ENCODE data around the gene IZUMO1R. TPM values are rescaled to one million over a fixed set of nuclear protein-coding genes. Genes with fewer than 3 reads are reported as not detected.

The IZUMO1R gene
- total RNA-seq, 2 experiments from 2014 or later, result not detected

DNA sequence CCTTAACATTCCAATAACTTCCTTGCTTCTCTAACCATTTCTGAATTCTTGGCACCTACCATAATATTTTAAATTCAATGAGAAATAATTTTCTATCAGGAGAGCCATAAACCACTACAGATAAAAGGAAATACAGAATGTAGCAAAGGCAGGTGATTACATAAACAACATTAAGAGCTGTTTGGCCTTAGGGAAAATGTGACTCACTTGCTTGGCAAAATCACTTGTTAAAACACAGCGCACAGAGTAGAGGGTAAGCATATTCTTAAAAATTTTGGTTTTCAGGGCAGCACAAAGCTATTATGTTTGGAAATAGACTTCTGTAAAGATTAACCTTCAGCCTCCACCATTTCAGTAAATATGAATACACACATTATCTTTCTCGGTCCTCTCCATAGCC, 26.4 kb downstream of the IZUMO1R start:
- no peak for DNase-seq
- Histone ChIP-seq H3K4me1 (ENCODE audit: insufficient read depth, low read length) (no peaks in the 10 kb centered on the region), H3K27ac (ENCODE audit: low read depth in 1 of 2, low read length in 2 of 2) (no peak overlapping the region), H3K27me3 (ENCODE audit: control insufficient read depth in 1 of 2, insufficient read depth in 2 of 2, low read length in 2 of 2) (no peaks in the 10 kb centered on the region), H3K36me3 (ENCODE audit: insufficient read depth, low read length) (no peaks in the 10 kb centered on the region), H3K9me3 (ENCODE audit: control insufficient read depth in 1 of 2, insufficient read depth in 1 of 2, low read length in 2 of 2) (no peaks in the 10 kb centered on the region), H3K4me3 (ENCODE audit: low read length) (no peak overlapping the region)
- no peak overlapping the region for H3K4me3 Mint-ChIP-seq
- peaks cover 11% of the 10 kb centered on the region for H3K27me3 Mint-ChIP-seq
- no peaks in the 10 kb centered on the region for H3K36me3 Mint-ChIP-seq (ENCODE audit: low read depth)
- intact Hi-C loops (cut with DNase I, micrococcal nuclease), result no loop called here
- no peak overlapping the region for H3K27ac Mint-ChIP-seq
- POLR2A ChIA-PET, result no interaction called here
- peaks cover 5% of the 10 kb centered on the region for H3K9me3 Mint-ChIP-seq
- ATAC-seq (ENCODE audit: poor library complexity), result no peak
- H3K4me1 Mint-ChIP-seq (ENCODE audit: low read depth), result no peaks in the 10 kb centered on the region
- CTCF ChIA-PET, result no interaction called here
- TF ChIP-seq, protein P1, sequence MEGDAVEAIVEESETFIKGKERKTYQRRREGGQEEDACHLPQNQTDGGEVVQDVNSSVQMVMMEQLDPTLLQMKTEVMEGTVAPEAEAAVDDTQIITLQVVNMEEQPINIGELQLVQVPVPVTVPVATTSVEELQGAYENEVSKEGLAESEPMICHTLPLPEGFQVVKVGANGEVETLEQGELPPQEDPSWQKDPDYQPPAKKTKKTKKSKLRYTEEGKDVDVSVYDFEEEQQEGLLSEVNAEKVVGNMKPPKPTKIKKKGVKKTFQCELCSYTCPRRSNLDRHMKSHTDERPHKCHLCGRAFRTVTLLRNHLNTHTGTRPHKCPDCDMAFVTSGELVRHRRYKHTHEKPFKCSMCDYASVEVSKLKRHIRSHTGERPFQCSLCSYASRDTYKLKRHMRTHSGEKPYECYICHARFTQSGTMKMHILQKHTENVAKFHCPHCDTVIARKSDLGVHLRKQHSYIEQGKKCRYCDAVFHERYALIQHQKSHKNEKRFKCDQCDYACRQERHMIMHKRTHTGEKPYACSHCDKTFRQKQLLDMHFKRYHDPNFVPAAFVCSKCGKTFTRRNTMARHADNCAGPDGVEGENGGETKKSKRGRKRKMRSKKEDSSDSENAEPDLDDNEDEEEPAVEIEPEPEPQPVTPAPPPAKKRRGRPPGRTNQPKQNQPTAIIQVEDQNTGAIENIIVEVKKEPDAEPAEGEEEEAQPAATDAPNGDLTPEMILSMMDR (IDR thresholded peaks at IDR 0.05), result no peak

DNA sequence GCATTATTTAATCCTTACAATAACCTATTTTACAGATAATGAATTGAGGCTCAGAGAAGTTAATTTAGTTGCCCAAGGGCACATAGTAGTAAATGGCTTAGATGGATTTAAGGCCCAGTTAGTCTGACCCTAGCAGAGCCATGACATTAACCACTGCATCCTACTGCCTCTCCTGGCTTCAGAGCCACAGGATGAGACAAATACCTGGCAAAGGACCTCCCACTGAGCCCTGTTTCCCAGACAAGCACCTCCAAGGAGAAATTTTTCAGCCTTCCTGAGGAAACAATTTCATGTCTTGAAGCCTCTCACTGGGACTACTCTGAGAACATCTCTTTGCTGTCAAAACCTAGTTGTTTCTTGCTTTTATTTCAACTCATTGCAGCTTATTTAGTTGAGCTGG, 28.4 kb downstream of the IZUMO1R start:
- no peak overlapping the region for H3K27ac ChIP-seq (ENCODE audit: low read depth in 1 of 2, low read length in 2 of 2)
- no peak overlapping the region for H3K27ac Mint-ChIP-seq
- H3K4me1 ChIP-seq (ENCODE audit: insufficient read depth, low read length), result no peaks in the 10 kb centered on the region
- H3K36me3 ChIP-seq (ENCODE audit: insufficient read depth, low read length), result no peaks in the 10 kb centered on the region
- POLR2A ChIA-PET, result no interaction called here
- TF ChIP-seq, protein P1 (IDR thresholded peaks at IDR 0.05), result no peak
- H3K27me3 Mint-ChIP-seq, result peaks cover 24% of the 10 kb centered on the region
- no peak overlapping the region for H3K4me3 Mint-ChIP-seq
- H3K4me3 ChIP-seq (ENCODE audit: low read length), result no peak overlapping the region
- no peaks in the 10 kb centered on the region for H3K27me3 ChIP-seq (ENCODE audit: control insufficient read depth in 1 of 2, insufficient read depth in 2 of 2, low read length in 2 of 2)
- CTCF ChIA-PET, result no interaction called here
- ATAC-seq (ENCODE audit: poor library complexity) (no peak), DNase-seq (no peak)
- peaks cover 3% of the 10 kb centered on the region for H3K9me3 Mint-ChIP-seq
- no peaks in the 10 kb centered on the region for H3K36me3 Mint-ChIP-seq (ENCODE audit: low read depth)
- no peaks in the 10 kb centered on the region for H3K9me3 ChIP-seq (ENCODE audit: control insufficient read depth in 1 of 2, insufficient read depth in 1 of 2, low read length in 2 of 2)
- no peaks in the 10 kb centered on the region for H3K4me1 Mint-ChIP-seq (ENCODE audit: low read depth)
- intact Hi-C loops (cut with DNase I, micrococcal nuclease), result no loop called here

DNA sequence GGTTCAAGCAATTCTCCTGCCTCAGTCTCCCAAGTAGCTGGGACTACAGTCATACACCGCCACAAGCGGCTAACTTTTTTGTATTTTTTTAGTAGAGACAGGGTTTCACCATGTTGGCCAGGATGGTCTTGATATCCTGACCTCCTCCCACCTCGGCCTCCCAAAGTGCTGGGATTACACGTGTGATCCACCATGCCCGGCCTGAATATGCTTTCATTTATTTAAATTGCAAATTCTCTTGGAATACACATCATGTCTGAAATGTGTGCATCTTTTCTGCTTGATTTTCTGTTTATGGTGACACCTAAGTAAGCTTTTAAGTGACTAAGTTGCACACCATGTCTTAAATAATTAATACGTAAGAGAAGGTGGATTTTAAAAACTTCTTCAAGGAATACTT, 31.7 kb downstream of the IZUMO1R start:
- no peaks in the 10 kb centered on the region for H3K36me3 Mint-ChIP-seq (ENCODE audit: low read depth)
- Histone ChIP-seq H3K4me1 (ENCODE audit: insufficient read depth, low read length) (no peaks in the 10 kb centered on the region), H3K9me3 (ENCODE audit: control insufficient read depth in 1 of 2, insufficient read depth in 1 of 2, low read length in 2 of 2) (peaks cover 0 to 5% of the 10 kb centered on the region in 2 experiments), H3K27ac (ENCODE audit: low read depth in 1 of 2, low read length in 2 of 2) (no peak overlapping the region), H3K27me3 (ENCODE audit: control insufficient read depth in 1 of 2, insufficient read depth in 2 of 2, low read length in 2 of 2) (peaks cover 0 to 4% of the 10 kb centered on the region in 2 experiments), H3K4me3 (ENCODE audit: low read length) (no peak overlapping the region), H3K36me3 (ENCODE audit: insufficient read depth, low read length) (no peaks in the 10 kb centered on the region)
- TF ChIP-seq, protein P1 (IDR thresholded peaks at IDR 0.05), result no peak
- peaks cover 3% of the 10 kb centered on the region for H3K9me3 Mint-ChIP-seq
- ATAC-seq (ENCODE audit: poor library complexity) (no peak), DNase-seq (no peak)
- no peaks in the 10 kb centered on the region for H3K4me1 Mint-ChIP-seq (ENCODE audit: low read depth)
- CTCF ChIA-PET, result no interaction called here
- peaks cover 28% of the 10 kb centered on the region for H3K27me3 Mint-ChIP-seq
- H3K4me3 Mint-ChIP-seq, result no peak overlapping the region
- no peak overlapping the region for H3K27ac Mint-ChIP-seq
- intact Hi-C loops (cut with DNase I, micrococcal nuclease), result no loop called here
- POLR2A ChIA-PET, result no interaction called here
